GM18870 (cell line): ENCODE measurements around the gene FHIT.

Experiments
- ATAC-seq: cut with Tn5 transposase; IDR thresholded peaks from one replicate; pipeline ENCODE4 v1.9.1; 2021; ENCODE audit warnings: moderate library complexity; ENCODE audit not compliant: unreplicated experiment

Gene FHIT

DNA sequence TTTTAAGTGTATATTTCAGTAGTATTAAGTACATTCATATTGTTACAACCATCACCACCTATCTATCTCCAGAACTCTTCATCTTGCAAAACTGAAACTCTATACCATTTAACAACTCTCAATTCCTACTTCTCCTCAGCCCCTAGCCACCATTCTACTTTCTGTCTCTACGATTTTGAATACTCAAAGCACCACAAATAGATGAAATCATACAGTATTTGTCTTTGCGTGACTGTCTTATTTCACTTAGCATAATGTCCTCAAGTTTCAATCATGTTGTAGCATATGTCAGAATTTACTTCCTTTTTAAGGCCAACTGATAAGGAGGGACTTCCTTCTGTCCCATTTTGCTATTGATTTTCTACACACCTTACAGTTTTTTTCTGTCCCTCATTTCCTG is 593.3 kb downstream of the FHIT start:
- ATAC-seq: peak; percentile 97

GRCh38 chr3:60652829-60653228 is 598.4 kb downstream of the FHIT start:
- ATAC-seq: peak; percentile 56

DNA sequence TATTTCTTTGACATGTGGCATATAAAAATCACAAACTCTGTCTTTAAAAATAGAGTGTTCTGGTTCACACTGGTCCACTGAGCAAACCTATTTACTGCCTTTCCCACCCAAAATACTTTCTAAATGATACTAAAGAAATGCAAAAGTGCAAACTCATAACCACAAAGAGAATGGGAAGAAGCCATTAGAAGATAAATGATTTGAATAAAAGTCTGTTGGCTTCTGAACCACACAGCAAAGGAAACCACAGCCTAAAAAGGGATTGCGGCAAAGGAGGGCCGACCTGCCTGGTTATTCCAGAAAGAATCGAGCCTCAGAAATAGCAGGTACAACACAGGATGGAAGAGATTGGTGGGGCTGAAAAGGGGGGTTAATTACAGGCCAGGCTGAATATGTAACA is 599.5 kb downstream of the FHIT start:
- ATAC-seq: no peak

DNA sequence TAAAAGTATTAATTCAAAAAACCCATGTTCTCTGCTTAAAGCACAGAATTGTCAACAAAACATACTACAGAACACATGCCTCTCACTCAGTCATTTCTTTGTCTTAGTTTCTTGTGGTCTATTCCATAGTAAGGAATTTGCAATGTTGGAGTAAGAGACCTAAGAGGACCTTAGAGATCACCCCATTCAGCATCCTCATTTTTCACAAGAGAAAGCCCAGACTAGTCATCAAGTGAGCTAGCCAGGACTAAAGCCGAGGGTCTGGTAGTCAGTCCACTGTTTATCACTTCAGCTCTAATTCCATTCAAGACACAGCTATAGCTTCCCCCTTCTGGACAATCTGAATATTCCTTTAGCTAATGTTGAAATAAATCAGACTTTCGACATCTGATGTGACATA is 601.1 kb downstream of the FHIT start:
- no peak for ATAC-seq

DNA sequence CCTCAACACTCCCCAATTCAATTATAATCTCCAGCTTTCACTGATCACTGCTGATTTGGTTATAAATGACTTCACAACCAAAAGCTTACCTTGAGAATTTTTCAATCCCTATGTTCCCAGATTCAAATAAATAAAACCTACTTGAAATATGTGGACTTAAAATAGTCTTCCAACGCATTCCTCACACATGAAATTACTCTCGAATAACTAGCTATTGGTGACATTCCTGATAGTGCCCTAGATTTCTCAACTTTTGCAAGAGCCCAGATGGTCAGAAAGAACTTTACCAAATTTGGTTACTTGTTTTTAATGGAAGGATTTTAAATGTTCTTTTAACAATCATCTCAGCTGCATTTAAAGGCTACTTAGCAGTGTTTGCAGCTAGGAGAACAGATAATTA is 605.5 kb downstream of the FHIT start:
- ATAC-seq: no peak

DNA sequence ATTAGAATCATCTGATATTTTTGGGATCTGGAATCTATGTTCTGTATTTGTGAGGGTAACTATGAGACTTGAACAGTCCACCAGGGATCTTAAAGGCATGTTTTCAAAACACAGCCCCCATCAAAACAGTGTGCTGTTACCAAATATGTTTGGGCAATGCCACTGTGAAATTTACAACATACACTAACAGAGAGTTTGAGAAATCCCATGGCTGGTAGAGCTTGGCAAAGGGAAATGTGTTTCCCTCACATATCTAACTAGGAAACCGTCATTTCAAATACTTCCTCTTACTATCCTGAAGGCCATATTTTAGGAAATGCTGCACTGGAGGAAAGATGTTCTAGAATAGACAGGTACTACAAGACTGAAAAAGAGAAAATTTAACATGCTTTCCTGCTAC is 607.4 kb downstream of the FHIT start:
- no peak for ATAC-seq

DNA sequence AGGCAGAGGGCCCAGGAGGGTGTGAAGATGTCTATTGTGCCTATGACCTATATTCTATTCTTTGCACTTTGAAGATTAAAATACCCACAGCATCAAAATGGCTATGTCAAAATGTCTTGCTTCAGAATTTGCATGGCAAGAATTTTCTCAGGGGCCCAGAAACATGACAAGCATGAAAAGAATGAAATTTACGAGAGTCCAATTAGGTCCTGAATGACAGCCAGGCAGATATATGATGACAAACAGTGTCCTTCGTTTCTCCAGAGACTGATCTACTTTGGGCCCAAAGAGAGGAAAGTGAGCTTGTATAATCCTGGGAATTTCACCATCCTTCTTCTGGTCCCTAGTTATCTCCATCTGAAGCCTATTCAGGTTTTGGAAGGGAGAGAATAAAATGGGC is 609.9 kb downstream of the FHIT start:
- no peak for ATAC-seq

DNA sequence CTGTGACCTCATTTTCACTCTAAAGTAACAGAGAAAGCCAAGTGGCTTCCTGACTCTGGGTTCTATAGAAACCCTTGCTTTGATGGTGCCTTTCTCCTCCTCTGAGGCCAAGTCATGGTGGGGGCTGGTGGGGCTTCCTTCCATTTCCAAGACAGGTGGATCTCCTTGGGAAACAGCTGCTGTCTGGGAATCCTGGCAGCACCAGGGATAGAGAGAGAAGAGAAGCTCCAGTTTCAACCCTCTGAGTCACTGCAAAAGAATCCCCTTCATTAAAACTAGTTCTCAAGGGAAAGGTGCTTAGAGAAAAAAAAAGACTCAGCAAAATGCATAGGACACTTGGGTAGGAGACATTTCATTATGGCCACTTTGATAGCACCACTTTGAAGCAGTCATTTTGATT is 614.4 kb downstream of the FHIT start:
- no peak for ATAC-seq

GRCh38 chr3:60633644-60634043 is 617.6 kb downstream of the FHIT start:
- ATAC-seq: no peak

DNA sequence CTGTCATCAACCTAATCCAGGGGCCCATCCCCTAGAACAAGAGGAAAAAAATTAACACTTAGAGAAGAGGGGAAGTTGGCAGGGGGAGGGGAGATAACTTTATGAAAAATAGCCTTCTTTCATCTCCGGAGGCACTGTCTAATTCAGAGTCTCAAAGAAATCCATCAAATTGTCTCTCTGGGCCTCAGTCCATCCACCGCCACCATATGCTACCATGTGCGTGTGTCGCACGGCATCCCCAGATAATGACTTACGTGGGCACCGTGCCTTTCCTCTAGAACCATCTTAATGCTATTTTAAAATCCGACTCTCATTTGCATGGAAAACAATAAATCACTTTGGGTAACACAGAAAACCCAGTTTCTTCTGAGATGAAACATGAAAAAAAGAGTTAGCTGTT is 619.7 kb downstream of the FHIT start:
- ATAC-seq: no peak

DNA sequence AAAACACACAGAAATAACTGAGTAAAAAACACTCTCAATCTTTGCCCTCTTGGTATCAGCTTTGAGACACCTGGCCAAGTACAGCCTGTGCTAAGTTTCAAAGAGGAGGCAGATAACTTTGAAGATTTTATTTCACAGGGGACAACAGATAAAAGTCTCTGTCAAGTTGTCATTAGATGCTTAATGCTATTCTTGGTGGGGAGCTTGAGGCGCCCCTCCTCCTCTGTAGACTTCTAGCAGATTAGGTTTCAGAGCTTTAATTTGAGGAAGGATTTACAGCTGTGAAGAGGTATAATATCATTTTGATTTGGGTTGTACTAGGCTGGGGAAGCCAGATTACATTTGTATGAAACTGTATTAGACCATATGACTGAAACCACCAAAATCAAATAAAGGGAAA is 620.3 kb downstream of the FHIT start:
- no peak for ATAC-seq

GRCh38 chr3:60629816-60630215 is 621.4 kb downstream of the FHIT start:
- ATAC-seq: no peak

GRCh38 chr3:60622349-60622748 is 628.9 kb downstream of the FHIT start:
- no peak for ATAC-seq

GRCh38 chr3:60617188-60617587 is 634.1 kb downstream of the FHIT start:
- ATAC-seq: no peak

DNA sequence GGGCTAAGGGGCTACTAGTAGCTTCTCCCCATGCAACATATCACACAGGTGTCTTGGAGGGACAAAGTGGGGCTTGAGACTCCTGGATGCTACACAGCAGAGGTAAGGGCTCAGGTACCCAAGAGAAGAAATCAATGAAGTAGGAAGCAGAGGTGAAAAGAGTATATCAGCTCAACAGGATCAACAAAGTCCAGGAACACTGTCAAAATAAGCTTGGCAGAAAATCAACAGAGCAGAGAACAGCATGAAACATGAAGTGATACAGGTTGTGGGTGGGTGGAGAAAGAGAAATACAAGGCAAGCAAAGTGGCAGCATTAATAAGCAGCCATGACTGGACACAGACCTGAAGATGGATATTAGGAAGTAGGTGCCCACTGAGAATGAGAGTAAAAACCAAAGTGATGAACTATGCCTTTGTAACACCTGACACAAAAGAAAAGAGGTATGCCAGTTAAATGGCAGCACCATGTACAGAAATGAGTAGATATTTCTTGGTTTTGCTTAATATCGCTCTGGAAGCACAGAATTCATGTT is 637.4 kb downstream of the FHIT start:
- ATAC-seq: no peak

- no peak for ATAC-seq
These were observed 640.7 kb downstream of the FHIT start for GRCh38 chr3:60610441-60611112.

DNA sequence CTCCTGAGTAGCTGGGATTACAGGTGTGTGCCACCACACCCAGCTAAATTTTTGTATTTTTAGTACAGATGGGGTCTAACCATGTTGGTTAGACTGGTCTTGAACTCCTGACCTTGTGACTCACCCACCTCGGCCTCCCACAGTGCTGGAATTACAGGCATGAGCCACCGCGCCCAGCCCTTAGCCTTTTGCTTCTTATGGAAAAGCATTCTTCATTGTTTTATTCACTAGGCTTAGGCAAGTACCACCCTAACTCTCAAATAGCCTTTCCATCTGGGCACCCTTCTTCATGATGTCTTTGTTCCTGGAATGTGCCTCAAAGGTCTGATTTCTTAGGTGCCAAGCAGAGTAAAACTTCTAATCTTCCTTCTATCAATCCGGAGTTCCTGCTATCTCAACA is 641.8 kb downstream of the FHIT start:
- no peak for ATAC-seq

DNA sequence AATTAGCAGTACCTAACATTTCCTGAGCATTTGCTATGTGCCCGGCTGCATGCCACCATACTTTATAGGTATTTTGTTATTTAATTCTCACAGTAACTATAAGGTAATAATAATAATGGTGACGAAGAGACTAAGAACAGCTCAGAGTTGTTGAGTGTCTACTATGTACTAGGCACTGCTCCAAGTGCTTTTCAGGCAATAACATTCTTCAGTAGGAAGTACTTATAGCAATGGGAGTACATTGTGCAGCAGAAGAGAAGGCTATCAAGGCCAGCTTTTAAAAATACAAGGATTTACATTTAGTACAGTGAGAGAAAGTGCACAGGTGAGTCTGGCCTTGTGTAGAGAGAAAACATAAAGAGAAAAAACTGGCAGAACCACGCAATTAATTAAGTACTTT is 647.4 kb downstream of the FHIT start:
- ATAC-seq: no peak

- ATAC-seq: no peak
These were observed 650.4 kb downstream of the FHIT start for GRCh38 chr3:60600848-60601247.

GRCh38 chr3:60599586-60599985 is 651.7 kb downstream of the FHIT start:
- ATAC-seq: no peak

DNA sequence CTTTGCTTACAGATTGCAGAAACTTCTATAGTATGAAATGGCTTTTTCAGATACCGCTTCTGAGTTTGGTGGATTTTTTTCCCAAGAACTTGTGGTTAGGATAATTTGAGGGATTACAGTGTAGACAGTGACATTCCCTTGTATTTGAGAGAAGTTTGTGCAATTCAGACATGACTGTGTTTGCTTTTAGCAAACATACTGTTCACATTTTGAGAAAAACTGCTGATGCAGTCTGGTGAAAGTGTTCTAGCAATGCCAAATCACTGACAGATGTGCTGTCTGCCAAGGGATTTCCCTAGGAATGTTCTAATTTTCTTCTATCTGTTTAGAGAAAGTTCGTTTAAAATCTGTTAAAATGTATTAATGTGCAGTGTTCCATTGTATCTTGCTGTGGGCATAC is 652.6 kb downstream of the FHIT start:
- no peak for ATAC-seq

DNA sequence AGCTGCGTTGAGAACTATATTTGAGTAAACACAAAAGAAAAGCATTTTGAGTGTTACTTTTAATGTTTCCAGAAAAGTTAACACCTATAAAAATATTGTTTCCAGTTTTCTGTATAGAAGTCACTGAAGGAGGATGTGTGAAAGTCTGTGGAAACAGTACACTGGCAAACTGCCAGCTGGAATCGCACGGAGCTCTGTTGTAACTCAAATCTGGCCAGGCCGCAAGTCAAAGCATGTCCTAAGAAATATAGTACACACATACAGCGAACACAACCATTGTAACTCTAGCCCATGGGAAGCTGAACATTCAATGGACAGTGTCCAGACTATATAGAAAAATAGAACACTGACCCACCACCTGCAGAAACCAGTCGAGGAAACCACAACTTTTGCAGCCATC is 657.2 kb downstream of the FHIT start:
- ATAC-seq: no peak

DNA sequence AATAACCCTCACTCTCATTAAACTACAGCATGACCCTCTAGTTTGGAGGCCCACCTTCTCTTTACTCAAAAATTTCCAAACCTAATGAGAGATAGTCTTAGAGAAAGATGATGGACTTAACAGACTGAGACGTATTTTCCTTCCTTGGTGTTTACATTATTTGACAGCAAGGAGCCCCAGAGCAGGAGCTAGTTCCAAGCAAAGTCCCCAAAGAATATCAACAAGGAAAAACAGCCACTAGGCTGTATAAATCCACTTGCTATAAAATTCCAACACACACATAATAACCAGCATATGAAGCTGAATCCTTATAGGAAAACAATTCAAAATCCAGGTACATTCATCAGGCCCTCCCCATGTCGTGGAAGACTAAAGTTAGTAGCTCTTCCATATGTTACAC is 660.0 kb downstream of the FHIT start:
- ATAC-seq: no peak
